OCI-M1 (cell line): ENCODE data around the gene IMMP2L.
"Not testable (repeated sequence)": the region's sequence is repeated elsewhere in the genome, so short reads cannot be mapped to it uniquely, and the experiment has no call there.

Source experiments
- DNase-seq: peaks from one replicate; lab custom pipeline; 2025; lab: John Stamatoyannopoulos, UW

IMMP2L gene

DNA sequence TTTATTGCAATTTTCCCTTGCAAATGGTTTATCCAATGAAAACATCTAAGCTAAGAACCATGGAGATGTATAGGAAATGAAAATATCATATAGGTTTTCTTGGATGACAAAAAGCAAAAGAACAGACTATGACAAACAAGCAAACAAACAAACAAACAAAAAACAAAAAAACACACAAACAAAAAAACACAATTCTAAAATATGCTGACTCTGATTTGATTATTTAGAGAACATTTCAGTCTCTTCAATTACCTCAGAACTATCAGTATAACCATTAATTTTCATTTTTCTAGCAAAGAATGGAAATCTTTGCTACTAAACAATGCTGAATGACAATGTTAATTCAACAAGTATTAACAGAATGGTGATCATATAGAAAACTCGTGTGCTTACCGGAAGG lies 840.9 kb downstream of the IMMP2L start:
- DNase-seq: no peak

DNA sequence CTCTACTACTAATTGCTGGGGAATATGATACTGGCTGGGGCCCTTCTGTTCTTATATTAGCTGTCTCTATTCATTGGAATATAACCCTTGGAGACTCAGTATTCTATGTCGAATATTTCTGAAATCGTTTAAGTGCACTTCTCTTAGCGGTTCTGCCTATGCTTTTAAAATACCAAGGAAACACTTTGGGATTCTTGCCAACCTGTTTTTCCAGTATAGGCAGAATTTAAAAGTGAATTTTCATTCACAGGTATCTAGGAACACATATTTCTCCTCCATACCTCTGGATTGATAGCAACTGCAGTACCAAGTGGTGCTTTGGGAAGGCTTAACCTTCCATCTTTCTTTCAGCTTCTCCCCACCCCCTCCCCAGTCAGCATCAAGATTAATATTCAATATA lies 841.7 kb downstream of the IMMP2L start:
- DNase-seq: no peak

DNA sequence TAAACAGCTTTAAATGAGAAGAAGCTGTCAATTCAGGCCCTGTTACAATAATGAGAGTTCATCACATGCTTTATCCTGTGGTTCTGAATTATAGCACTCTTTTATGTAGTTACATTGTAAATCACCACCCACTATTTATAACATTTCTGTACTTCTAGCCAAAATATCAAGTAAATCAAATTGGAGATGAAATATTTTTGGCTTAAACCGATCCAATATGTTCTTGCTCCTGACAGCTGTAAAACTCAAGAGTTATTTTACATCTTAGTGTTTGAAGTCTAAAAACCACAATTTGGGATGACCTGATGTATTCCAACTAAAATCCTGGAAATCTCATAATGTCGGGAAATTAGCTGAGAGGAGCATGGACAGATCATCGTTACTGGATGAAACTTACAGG lies 842.6 kb downstream of the IMMP2L start:
- no peak for DNase-seq

DNA sequence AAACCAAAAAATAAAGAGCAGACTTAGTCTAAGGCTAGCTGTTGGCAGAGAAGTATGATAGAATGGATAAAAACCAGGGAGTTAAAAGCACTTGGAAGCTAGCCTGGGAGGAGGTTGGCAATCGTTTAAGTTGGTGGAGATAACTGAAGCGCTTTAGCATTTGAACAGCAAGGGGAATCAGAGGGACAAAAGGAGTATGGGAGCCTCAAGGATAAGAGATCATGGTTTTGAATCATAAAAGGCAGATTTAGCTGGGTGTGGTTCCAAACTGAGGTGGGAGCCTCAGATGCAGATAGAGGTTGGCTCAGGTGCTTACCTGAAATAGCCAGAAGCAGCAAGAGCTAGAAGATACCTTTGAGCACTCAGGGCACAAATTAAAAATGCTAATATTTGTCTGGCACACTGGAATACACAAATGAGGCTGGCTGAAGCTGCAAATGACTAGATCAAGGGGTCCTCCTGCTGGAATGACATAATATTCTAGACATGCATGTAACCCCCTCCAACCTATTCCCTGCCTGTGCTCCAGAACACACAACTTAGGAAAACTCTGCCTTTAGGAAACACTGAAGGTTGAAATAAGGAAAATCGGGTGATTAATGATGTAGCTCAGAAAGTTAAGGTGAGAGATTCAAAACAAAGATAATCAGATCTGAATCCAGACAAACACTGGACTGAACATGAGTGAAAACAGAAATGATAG lies 843.6 kb downstream of the IMMP2L start:
- DNase-seq: no peak

DNA sequence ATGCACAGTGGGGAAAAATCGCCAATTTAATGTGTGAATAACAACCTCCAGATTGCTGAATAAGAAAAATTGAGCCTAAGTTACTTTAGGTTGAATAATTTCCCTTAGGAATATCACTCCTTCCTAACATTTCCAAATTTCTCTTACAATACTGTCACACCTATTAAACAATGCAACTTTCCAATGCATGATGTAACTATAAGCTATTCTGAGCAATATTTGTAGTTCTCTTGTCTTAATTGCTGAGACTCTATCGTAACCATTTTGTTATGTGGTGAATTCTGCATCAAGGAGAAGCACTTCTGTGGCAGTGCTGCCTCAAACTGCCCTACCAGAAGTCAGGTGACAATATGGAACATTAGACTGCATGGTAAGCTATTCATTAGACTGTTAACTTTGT lies 858.1 kb downstream of the IMMP2L start:
- no peak for DNase-seq

DNA sequence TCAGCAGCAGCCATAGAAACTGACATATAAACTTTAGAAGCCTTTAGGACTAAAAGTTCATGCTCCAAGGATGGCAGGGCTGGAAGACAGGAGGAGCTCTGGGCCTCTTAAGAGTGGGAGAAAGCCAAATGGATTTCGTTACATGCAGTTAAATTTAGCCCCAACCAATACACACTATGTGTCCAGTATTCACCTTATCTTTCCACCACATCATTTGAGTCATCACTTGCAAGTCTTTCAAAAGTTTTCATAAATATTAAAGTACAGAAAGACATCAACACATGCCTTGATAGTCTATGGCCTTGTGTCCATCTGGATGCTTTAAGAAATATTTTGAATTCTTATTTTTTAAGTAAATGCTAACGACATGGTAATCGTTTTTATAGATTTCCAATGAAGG lies 863.7 kb downstream of the IMMP2L start:
- DNase-seq: no peak

DNA sequence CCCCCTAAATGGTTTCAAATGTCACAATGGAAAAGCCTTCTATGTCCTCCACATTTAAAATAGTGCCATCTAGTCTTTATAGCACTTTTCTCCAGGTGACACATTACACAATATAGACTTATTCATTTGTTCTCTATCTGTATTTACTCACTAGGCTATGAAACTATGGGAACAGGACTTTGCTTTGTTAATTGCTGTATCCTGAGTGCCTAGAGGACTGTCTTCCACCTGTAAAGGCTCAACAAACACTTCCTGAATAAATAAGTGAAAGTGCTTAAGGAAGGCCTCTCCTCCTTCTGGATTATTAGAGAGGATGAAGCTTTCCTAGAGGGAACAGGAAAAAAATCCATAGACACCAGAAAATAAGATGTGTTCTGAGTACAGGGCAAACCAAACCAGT lies 868.9 kb downstream of the IMMP2L start:
- no peak for DNase-seq

DNA sequence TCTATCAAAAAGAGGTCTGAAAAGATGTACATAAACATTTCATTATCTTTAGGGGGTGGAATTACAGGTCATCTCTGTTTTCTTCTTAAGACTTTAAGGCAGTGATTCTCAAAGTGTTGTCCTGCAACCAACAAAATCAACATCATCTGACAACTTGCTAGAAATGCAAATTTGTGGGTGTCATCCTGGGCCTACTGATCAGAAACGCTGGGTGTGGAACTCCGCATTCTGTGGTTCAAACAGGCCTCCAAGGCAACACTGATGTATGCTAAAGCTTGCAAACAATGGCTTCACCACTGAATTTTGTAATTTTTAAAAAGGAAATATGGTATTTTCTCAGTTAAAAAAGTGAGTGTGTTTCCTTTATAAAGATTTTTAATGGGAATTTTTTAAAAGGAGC lies 873.4 kb downstream of the IMMP2L start:
- no peak for DNase-seq

DNA sequence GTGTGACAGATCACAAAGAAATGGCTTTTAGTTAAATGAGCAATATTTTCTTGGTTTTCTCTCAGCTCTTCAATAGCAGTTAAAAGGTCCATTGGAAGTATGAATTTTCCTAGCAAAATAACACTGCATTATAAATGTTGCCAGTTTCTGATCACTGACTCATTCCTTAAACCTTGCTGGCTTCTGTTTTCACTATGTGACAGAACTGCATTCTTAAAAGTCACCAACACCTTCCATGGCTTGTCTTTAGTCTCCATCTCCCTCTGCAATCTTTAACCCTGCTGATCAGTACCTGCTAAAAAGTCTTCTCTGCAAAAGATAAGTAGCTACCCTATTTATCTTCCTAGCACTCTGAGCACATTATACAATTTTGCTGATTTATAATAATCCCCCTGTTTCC lies 876.4 kb downstream of the IMMP2L start:
- DNase-seq: no peak

DNA sequence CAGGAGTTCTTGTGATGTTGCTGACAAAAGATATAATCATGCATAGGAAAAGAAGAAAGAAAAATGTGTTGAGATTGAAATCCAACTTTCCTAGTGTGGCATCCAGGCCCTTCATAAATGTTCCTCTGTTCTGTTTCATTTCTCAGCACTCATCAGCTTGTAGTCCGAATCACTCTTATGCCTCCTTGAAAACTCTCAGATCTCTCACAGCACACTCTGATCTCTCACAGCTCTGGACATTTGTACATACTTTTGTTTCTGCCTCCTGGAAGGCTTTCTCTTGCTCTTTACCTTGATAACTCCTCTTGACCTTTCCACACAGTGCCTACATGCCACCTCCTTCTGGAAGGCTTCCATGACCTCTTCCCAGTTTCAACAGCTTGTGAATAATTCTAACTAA lies 880.4 kb downstream of the IMMP2L start:
- DNase-seq: no peak

DNA sequence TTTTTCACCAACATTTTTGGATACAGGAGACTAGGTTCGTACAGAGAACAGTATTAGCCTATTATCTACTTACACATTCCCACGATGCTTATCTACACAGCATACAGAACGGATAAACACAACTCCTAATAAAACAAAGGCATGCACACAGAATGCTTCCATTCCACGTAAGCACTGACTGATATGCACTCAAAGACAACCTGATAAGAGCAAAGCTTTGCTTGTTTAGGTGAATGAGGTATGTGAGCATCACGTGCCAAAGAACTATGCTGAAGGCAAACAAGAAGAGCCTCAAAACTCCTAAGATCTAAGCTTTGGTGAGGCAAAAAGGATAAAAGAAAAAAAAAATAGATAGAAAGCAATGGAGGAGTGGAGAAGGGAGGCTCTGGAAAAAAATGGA lies 884.9 kb downstream of the IMMP2L start:
- DNase-seq: no peak

DNA sequence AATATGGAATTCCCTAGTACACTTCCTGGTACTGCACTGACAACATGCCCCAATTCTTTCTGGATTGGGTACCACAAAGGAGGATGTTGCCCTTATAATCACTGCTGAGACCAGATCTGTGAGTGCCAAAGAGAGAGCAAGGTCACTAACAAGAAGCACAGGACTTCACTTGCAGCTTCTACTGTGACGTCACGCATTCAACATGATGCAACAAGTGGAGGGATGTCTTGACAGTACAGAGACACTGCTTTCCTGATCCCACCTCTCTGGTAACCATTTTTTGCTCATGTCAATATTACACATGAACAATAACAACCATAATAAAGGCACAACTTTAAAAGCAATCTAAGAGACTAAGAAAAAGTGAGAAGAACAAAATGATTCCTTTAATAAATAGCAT lies 885.5 kb downstream of the IMMP2L start:
- no peak for DNase-seq

DNA sequence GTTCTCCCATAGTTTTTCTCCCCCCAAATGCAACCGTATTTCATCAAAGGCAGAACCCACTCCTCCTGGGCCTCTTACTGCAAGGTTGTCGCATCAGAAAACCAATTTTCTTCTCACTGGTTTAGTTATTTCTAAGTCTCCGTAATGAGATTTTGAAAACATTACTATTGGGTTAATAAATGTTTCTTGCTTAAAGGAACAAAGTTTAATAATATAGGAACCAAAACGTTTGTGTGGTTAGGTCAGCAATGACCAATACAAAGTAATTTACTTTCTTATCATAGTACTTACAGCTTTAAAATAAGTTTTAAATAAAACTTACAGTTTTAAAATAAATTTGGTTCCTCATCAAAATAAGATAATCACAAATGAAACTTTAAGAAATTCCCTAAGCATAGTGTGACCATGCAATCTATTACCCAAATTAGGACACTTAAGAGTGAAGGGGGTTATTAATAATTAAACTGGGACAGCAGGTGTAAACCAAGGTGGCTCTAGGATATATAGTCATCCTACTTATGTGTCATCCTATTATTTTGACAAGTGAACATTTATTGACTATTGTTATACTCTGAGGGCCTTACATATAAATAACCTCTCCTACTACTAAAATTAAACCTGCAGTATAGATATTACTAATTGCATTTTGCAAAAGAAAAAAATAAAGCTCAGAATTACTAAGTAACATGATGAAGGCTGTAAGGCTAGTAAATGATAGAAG lies 886.7 kb downstream of the IMMP2L start:
- no peak for DNase-seq

DNA sequence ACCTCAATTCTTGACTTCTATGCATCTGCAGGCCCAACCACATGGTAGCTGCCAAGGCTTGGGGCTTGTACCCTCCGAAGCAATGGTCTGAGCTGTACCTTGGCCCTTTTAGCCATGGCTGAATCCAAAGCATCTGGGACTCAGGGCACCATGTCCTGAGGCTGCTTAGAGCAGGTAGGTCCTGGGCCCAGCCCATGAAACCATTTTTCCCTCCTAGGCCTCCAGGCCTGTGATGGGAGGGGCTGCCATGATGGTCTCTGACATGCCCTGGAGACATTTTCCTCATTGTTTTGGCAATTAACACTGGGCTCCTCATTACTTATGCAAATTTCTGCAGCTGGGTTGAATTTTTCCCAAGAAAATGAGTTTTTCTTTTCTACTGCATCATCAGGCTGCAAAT lies 889.1 kb downstream of the IMMP2L start:
- DNase-seq: no peak

DNA sequence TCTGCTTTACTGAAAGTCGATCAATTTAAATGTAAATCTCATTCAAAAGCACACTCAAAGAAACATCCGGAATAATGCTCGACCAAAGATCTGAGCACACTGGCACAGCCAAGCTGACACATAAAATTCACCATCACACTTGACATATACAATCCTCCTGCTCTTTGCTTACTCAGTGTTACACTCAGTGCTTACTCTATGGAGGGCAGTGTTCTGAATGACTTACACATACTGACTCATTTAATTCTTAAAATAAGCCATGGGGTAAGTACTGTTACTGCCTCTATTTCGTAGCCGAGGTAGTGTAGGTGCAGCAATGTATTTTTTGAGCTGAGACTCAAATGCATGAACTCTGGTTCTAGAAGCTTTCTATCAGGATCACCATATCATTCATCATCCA lies 892.9 kb downstream of the IMMP2L start:
- no peak for DNase-seq

DNA sequence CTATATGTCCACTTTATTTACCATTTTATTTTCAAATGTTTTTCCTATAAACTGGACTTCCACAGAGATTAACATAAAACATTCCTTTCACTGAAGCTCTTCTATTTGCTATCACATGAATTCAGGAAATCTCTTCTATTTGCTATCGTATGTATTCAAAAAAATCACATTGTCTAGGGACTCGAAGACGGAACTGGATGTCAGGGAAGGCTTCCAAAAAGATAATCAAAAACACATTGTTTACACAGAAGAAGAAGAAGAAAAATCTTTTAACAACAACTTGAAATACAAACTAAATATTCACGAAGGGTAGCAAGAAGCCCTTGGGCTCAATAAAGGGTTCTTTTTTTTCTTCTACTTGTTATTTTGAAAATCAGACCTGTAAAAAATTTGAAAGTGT lies 897.5 kb downstream of the IMMP2L start:
- no peak for DNase-seq

DNA sequence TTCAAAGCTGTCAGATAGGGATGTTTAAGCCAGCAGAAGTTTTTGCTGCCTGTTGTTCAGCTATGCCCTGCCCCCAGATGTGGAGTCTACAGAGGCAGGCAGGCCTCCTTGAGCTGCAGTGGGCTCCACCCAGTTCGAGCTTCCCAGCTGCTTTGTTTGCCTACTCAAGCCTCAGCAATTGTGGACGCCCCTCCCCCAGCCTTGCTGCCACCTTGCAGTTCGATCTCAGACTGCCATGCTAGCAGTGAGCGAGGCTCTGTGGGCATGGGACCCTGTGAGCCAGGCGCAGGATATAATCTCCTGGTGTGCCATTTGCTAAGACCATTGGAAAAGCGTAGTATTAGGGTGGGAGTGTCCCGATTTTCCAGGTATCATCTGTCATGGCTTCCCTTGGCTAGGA lies 901.7 kb downstream of the IMMP2L start:
- DNase-seq: not testable (repeated sequence)

DNA sequence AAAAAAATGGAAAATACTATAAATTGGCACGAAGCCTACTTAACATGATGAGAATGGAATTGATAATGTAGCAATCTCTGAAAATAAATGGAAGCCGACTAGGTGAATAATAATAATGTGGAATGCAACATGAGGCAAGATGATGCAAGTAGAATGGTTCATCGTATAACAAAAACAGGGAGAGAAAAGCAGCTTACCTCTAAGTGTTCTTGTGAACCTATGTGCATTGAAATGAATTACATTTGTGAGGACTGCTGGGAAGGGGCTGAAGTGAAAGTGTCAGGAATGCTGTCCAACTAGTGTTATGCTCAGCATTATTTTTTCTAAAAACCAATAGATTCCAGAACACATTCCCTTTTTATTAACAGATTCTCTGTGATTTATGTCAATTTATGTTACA lies 912.0 kb downstream of the IMMP2L start:
- DNase-seq: no peak

DNA sequence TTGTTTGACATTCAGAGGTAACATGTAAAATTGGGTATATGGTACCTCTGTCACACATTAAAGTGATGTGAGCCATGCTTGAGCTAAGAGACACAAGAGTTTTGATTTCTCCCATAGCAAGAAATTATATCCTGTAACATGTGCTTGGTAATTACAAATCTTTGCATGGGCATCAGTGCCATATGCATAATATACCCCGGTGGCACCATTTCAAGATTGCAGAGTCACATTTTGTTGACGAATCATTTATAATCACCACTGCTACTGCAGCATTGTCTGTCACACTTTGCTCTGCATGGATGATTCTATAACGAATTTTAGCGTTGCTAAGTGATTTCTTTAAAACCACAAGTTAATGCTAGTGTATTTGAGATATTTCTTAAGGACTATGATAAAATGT lies 915.0 kb downstream of the IMMP2L start:
- no peak for DNase-seq

DNA sequence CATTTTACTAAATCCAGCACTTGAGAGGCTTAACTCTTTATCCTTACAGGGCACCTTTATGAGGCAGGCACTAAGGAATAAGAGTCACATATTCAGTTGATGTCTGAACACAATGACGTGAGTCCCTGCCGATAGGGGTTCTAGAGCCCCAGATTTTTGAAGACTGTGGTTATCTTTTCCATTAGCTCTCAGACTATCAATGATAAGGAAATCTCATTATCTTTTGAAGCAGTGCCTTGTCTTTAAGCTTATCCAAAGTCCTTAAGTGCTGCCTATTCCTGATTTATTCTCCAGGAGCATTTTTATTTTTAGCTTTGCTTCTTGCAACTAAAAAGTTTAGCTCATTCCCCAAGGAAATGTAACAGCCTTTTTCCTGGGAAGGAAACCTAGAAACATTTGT lies 915.5 kb downstream of the IMMP2L start:
- DNase-seq: no peak

DNA sequence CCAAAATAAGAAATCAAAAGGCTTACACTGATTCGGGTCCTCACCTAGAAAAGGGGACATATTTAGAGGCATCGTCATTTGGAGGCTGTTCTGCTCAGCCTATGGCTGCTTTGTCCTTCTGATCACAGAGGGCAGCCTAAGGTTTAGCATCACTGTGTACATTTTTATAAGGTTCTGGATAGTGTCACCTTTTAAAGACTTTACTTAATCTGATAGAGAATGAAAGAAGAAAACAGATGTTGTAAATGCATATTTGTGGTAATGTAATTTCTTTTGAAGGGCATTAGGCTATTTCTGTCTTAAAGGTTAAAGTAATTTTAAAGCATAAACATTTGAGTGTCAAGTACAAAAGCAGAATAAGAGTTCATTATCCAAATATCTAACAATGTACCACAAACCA lies 916.7 kb downstream of the IMMP2L start:
- no peak for DNase-seq

DNA sequence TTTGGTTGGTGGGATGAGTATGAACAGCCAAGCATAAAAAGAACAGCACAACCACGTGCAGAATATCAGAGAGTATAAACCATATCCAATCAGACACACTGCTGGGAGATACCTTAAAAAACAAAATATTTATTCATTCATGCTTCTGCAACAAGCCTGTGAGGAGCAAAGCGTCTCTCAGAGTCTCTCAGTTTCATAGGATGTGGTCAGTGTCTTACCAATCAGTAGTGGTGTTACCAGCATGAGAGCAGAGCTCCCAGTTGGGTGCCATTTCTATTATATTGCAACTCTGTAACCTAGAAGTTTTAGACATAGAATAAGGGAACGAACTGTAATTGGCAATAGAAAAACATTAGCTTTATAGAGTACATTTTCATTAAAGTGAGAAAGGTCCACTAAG lies 917.2 kb downstream of the IMMP2L start:
- DNase-seq: no peak

DNA sequence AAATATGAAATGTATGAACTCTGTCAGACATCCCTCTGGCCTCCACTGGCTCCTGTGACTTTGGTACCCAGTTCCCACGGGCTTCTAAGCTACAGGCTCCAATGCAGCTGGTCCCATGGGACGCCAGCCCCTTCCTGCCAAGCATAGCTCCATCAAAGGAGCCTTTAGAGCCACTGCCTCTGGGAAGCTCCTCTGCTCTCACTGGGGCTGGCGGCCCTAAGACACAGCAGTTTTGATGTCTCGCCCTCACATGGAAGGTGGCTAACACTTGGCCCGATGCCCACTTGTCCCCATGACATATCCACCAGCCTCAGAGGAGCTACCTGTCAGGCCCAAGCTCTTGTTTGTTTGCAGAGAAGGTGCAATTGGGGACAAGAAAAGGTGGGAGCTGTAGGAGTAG lies 925.0 kb downstream of the IMMP2L start:
- DNase-seq: no peak

DNA sequence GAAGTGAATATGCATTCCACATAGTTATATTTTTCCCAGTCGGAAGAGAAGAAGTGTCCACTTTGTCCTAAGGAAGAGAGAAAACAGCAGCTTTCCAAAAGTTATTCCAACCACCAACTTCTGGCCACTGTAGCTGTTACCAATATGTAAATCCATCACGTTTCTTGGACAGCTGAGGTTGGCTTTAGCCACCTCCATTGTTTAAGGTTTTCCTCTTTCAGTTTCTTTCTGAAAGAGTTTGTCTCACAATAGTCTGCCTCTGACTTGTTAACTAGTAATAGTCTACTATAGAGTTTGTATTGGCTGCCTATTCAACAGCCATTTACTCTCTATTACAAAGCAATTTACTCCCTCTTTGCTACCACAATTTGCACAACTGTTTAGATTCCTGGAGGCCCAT lies 929.0 kb downstream of the IMMP2L start:
- no peak for DNase-seq
